ENCODE results near the gene ETFB.

The ETFB gene

GRCh38 chr19:51354103-51354741, 12.0 kb downstream of the ETFB start:
- Histone ChIP-seq H3K27ac (ENCODE audit: low read depth, low read length) (no peak overlapping the region), H3K9me3 (ENCODE audit: control insufficient read depth, insufficient read depth, low read length) (no peaks in the 10 kb centered on the region), H3K4me2 (ENCODE audit: low read length) (no peak overlapping the region), H3K27me3 (ENCODE audit: control insufficient read depth, low read length) (no peaks in the 10 kb centered on the region), H4K20me1 (ENCODE audit: control insufficient read depth, insufficient read depth, low read depth, low read length) (no peaks in the 10 kb centered on the region), H3K4me3 (ENCODE audit: low read length) (no peak overlapping the region), H3K36me3 (ENCODE audit: control insufficient read depth, low read length) (peaks cover 5% of the 10 kb centered on the region; the same call in 1 of the 2 replicates), H3K9me2 (replicated peaks; ENCODE audit: control insufficient read depth, low read length) (no peaks in the 10 kb centered on the region), H3K79me2 (ENCODE audit: control insufficient read depth, low read length) (no peaks in the 10 kb centered on the region), H3K4me1 (ENCODE audit: control insufficient read depth, low read length) (no peaks in the 10 kb centered on the region), H3F3A (ENCODE audit: control insufficient read depth, insufficient read depth) (no peaks in the 10 kb centered on the region)
- TF ChIP-seq EZH2phosphoT487 (IDR thresholded peaks at IDR 0.05; ENCODE audit: borderline replicate concordance, low read length) (no peak), CTCF (IDR thresholded peaks at IDR 0.05; ENCODE audit: low read depth, low read length, poor library complexity, severe bottlenecking) (no peak)

- no peaks in the 10 kb centered on the region for H3K9me2 ChIP-seq (replicated peaks; ENCODE audit: control insufficient read depth, low read length)
- H3K9me3 ChIP-seq (ENCODE audit: control insufficient read depth, insufficient read depth, low read length) = no peaks in the 10 kb centered on the region
- H3K27ac ChIP-seq (ENCODE audit: low read depth, low read length) = no peak overlapping the region
- H3K4me1 ChIP-seq (ENCODE audit: control insufficient read depth, low read length) = no peaks in the 10 kb centered on the region
- no peak overlapping the region for H3K4me3 ChIP-seq (ENCODE audit: low read length)
- no peak for TF ChIP-seq EZH2phosphoT487 (IDR thresholded peaks at IDR 0.05; ENCODE audit: borderline replicate concordance, low read length)
- no peak for TF ChIP-seq CTCF (IDR thresholded peaks at IDR 0.05; ENCODE audit: low read depth, low read length, poor library complexity, severe bottlenecking)
- peaks cover 5% of the 10 kb centered on the region; the same call in 1 of the 2 replicates for H3K36me3 ChIP-seq (ENCODE audit: control insufficient read depth, low read length)
- no peaks in the 10 kb centered on the region for H3K27me3 ChIP-seq (ENCODE audit: control insufficient read depth, low read length)
- no peaks in the 10 kb centered on the region for H3K79me2 ChIP-seq (ENCODE audit: control insufficient read depth, low read length)
- peaks cover 5% of the 10 kb centered on the region; the same call in 1 of the 2 replicates for H3F3A ChIP-seq (ENCODE audit: control insufficient read depth, insufficient read depth)
- H4K20me1 ChIP-seq (ENCODE audit: control insufficient read depth, insufficient read depth, low read depth, low read length) = no peaks in the 10 kb centered on the region
- no peak overlapping the region for H3K4me2 ChIP-seq (ENCODE audit: low read length)
These were observed 13.3 kb downstream of the ETFB start for GRCh38 chr19:51352783-51353360.

- H3K79me2 ChIP-seq (ENCODE audit: control insufficient read depth, low read length) = no peaks in the 10 kb centered on the region
- H3K9me3 ChIP-seq (ENCODE audit: control insufficient read depth, insufficient read depth, low read length) = no peaks in the 10 kb centered on the region
- no peaks in the 10 kb centered on the region for H4K20me1 ChIP-seq (ENCODE audit: control insufficient read depth, insufficient read depth, low read depth, low read length)
- peaks cover 7% of the 10 kb centered on the region; the same call in 1 of the 2 replicates for H3K36me3 ChIP-seq (ENCODE audit: control insufficient read depth, low read length)
- no peaks in the 10 kb centered on the region for H3K9me2 ChIP-seq (replicated peaks; ENCODE audit: control insufficient read depth, low read length)
- no peak overlapping the region for H3K4me3 ChIP-seq (ENCODE audit: low read length)
- H3K4me1 ChIP-seq (ENCODE audit: control insufficient read depth, low read length) = no peaks in the 10 kb centered on the region
- H3K27ac ChIP-seq (ENCODE audit: low read depth, low read length) = no peak overlapping the region
- H3K27me3 ChIP-seq (ENCODE audit: control insufficient read depth, low read length) = no peaks in the 10 kb centered on the region
- TF ChIP-seq CTCF (IDR thresholded peaks at IDR 0.05; ENCODE audit: low read depth, low read length, poor library complexity, severe bottlenecking) (no peak), EZH2phosphoT487 (IDR thresholded peaks at IDR 0.05; ENCODE audit: borderline replicate concordance, low read length) (no peak)
- H3K4me2 ChIP-seq (ENCODE audit: low read length) = no peak overlapping the region
- H3F3A ChIP-seq (ENCODE audit: control insufficient read depth, insufficient read depth) = peaks cover 5% of the 10 kb centered on the region; the same call in 1 of the 2 replicates
These were observed 14.8 kb downstream of the ETFB start for GRCh38 chr19:51351266-51351990.
